Hindlimb muscle (tissue), 1 donor: ENCODE measurements around the gene SEPTIN12. TPM values are rescaled to one million over a fixed set of nuclear protein-coding genes. Genes with fewer than 3 reads are reported as not detected.

ENCODE experiments used
- polyA plus RNA-seq: library from polyadenylated mRNA; unstranded; fragments of 120-200 nt; gene quantifications from one replicate; pipeline ENCODE4 v1.2.1, GENCODE V29; 2013; ENCODE audit not compliant: insufficient read length

Gene SEPTIN12
- polyA plus RNA-seq, 1 donor = not detected

Other genes starting within 250 kb of the SEPTIN12 start
- gene CDIP1, start 249.6 kb downstream of the SEPTIN12 start, polyA plus RNA-seq = 42.8 TPM
- gene C16orf96, start 232.0 kb downstream of the SEPTIN12 start, polyA plus RNA-seq = 1.1 TPM
- gene UBALD1, start 173.5 kb downstream of the SEPTIN12 start, polyA plus RNA-seq = 25.1 TPM
- gene MGRN1, start 163.5 kb downstream of the SEPTIN12 start, polyA plus RNA-seq = 46.0 TPM
- gene NUDT16L1, start 94.8 kb downstream of the SEPTIN12 start, polyA plus RNA-seq = 29.2 TPM
- 16.6 TPM for gene ANKS3, start 54.1 kb downstream of the SEPTIN12 start, polyA plus RNA-seq
- 1.1 TPM for gene DNAAF8, start 53.8 kb downstream of the SEPTIN12 start, polyA plus RNA-seq
- gene ZNF500, start 21.2 kb downstream of the SEPTIN12 start, polyA plus RNA-seq = 13.9 TPM
- gene SMIM22, start 7.0 kb upstream of the SEPTIN12 start, polyA plus RNA-seq = not detected
- gene ROGDI, start 14.3 kb upstream of the SEPTIN12 start, polyA plus RNA-seq = 15.7 TPM
- gene GLYR1, start 58.9 kb upstream of the SEPTIN12 start, polyA plus RNA-seq = 54.5 TPM
- gene UBN1, start 59.1 kb upstream of the SEPTIN12 start, polyA plus RNA-seq = 19.0 TPM
- 1.7 TPM for gene PPL, start 148.8 kb upstream of the SEPTIN12 start, polyA plus RNA-seq
- 0.46 TPM for gene SEC14L5, start 170.0 kb upstream of the SEPTIN12 start, polyA plus RNA-seq
- gene NAGPA, start 245.6 kb upstream of the SEPTIN12 start, polyA plus RNA-seq = 6.3 TPM